Chondrocyte (in vitro differentiated cells): ENCODE results near the gene NR4A1. TPM values are rescaled to one million over a fixed set of nuclear protein-coding genes. Genes with fewer than 3 reads are reported as not detected.

Experiments used
- DNase-seq: peaks from one replicate; pipeline ENCODE4 v3.0.0; 2021; ENCODE audit warnings: mixed read lengths, low spot score
- H3K27ac Mint-ChIP-seq: one replicate; pipeline ENCODE4 v1.8.0; 2021; ENCODE audit warnings: mild to moderate bottlenecking, moderate library complexity, mixed read lengths; ENCODE audit not compliant: unreplicated experiment
- H3K27me3 Mint-ChIP-seq: 2 replicates; pipeline ENCODE4 v1.8.0; 2021; ENCODE audit warnings: low read depth, mixed read lengths
- H3K36me3 Mint-ChIP-seq: 2 replicates; pipeline ENCODE4 v1.8.0; 2021; ENCODE audit warnings: low read depth, mixed read lengths
- H3K4me1 Mint-ChIP-seq: 2 replicates; pipeline ENCODE4 v1.8.0; 2021; ENCODE audit warnings: low read depth, mild to moderate bottlenecking, mixed read lengths
- H3K4me3 Mint-ChIP-seq: one replicate; pipeline ENCODE4 v1.8.0; 2021; ENCODE audit warnings: mild to moderate bottlenecking, moderate library complexity, mixed read lengths; ENCODE audit not compliant: unreplicated experiment
- H3K9me3 Mint-ChIP-seq: 2 replicates; pipeline ENCODE4 v1.8.0; 2021; ENCODE audit warnings: low read depth, mixed read lengths
- total RNA-seq: library from RNA; stranded (reverse); gene quantifications from 3 replicates; pipeline ENCODE4 v1.2.1, GENCODE V29; 2021
- TF ChIP-seq, protein P1 (sequence below): fragments of 200-600 bp; sonication (generic); IDR thresholded peaks from 2 replicates; pipeline ENCODE4 v1.5.0; 2021; ENCODE audit warnings: antibody characterized with exemption, mild to moderate bottlenecking, moderate library complexity

Gene NR4A1
- total RNA-seq, 1 donor from 2014 or later, result 7.3 TPM

DNA sequence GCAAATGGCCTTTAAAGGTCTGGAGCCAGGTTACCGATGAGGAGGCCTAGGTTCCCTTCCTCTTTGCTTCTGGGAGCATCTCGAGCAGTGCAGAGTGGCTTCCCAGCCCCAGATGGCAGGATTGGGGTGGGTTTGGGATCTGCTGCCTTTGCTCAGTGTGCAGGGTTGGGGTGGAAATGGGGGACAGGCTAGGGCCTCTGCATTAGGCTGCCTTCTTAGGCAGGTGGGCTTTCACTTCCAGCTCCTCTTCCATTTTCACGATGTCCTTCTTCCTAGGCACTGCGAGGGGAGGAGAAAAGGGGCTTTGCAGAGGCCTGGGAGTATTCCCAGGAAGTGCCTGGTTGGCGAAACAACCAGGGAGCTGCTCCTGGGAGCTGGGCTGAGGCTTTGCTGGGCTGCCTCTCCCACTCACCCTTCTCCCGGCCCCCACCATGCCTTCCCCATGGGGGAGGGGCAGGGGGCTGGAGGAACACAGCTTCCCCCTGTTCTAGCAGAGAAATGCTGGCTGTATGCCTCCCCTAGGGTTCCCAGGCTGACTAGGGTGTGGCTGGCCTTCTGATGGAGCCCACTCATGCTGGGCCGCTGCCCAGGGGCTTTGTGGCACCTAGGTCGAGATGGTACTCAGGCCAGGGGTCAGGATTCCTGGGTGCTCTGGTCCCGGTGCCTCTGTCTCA, 2.4 kb downstream of the NR4A1 start:
- H3K4me1 Mint-ChIP-seq, result peaks cover 25% of the 10 kb centered on the region
- no peak overlapping the region for H3K27ac Mint-ChIP-seq
- no peak for DNase-seq
- no peaks in the 10 kb centered on the region for H3K9me3 Mint-ChIP-seq
- H3K27me3 Mint-ChIP-seq, result no peaks in the 10 kb centered on the region
- H3K36me3 Mint-ChIP-seq, result peaks cover 3% of the 10 kb centered on the region
- H3K4me3 Mint-ChIP-seq, result no peak overlapping the region
- TF ChIP-seq, protein P1, sequence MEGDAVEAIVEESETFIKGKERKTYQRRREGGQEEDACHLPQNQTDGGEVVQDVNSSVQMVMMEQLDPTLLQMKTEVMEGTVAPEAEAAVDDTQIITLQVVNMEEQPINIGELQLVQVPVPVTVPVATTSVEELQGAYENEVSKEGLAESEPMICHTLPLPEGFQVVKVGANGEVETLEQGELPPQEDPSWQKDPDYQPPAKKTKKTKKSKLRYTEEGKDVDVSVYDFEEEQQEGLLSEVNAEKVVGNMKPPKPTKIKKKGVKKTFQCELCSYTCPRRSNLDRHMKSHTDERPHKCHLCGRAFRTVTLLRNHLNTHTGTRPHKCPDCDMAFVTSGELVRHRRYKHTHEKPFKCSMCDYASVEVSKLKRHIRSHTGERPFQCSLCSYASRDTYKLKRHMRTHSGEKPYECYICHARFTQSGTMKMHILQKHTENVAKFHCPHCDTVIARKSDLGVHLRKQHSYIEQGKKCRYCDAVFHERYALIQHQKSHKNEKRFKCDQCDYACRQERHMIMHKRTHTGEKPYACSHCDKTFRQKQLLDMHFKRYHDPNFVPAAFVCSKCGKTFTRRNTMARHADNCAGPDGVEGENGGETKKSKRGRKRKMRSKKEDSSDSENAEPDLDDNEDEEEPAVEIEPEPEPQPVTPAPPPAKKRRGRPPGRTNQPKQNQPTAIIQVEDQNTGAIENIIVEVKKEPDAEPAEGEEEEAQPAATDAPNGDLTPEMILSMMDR, result no peak

DNA sequence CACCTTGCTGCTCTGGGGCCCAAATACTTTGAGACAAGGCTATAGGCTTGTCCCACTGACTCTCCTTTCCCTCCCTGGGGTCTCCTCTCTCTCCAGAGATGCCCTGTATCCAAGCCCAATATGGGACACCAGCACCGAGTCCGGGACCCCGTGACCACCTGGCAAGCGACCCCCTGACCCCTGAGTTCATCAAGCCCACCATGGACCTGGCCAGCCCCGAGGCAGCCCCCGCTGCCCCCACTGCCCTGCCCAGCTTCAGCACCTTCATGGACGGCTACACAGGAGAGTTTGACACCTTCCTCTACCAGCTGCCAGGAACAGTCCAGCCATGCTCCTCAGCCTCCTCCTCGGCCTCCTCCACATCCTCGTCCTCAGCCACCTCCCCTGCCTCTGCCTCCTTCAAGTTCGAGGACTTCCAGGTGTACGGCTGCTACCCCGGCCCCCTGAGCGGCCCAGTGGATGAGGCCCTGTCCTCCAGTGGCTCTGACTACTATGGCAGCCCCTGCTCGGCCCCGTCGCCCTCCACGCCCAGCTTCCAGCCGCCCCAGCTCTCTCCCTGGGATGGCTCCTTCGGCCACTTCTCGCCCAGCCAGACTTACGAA, 3.1 kb downstream of the NR4A1 start:
- Mint-ChIP-seq H3K4me3 (no peak overlapping the region), H3K36me3 (peaks cover 3% of the 10 kb centered on the region), H3K4me1 (peaks cover 23% of the 10 kb centered on the region), H3K9me3 (no peaks in the 10 kb centered on the region), H3K27ac (no peak overlapping the region), H3K27me3 (no peaks in the 10 kb centered on the region)
- TF ChIP-seq, protein P1, result no peak
- DNase-seq, result no peak

DNA sequence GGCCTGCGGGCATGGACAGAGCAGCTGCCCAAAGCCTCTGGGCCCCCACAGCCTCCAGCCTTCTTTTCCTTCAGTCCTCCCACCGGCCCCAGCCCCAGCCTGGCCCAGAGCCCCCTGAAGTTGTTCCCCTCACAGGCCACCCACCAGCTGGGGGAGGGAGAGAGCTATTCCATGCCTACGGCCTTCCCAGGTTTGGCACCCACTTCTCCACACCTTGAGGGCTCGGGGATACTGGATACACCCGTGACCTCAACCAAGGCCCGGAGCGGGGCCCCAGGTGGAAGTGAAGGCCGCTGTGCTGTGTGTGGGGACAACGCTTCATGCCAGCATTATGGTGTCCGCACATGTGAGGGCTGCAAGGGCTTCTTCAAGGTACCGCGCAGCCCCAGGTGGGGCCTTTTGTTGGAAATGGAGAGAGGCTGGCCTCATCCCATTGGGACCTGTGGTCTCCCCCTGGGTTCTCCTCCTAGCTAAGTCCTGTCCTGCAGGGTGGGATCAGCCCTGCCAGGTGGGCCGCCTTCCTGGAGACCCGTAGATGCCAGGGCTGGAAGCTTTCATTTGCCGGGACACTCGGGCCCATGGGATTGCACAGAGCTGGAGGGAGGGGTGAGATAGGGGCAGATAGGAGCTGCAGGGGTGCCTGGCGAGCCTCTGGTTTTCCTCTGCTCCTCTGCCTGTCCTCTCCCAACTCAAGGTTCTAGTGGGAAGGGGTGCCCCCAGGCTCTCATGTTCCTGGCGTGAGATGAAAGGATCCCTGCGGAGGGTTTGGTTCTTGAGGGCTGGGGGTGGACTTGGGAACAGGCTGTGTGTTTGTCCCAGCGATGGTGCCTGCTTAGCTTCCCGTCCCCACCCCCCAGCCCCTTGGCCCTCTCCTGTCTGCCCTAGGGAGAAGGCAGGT, 3.8 kb downstream of the NR4A1 start:
- peaks cover 15% of the 10 kb centered on the region for H3K4me1 Mint-ChIP-seq
- H3K27ac Mint-ChIP-seq, result no peak overlapping the region
- H3K4me3 Mint-ChIP-seq, result no peak overlapping the region
- no peaks in the 10 kb centered on the region for H3K27me3 Mint-ChIP-seq
- no peaks in the 10 kb centered on the region for H3K9me3 Mint-ChIP-seq
- TF ChIP-seq, protein P1, result no peak
- H3K36me3 Mint-ChIP-seq, result peaks cover 3% of the 10 kb centered on the region
- no peak for DNase-seq

DNA sequence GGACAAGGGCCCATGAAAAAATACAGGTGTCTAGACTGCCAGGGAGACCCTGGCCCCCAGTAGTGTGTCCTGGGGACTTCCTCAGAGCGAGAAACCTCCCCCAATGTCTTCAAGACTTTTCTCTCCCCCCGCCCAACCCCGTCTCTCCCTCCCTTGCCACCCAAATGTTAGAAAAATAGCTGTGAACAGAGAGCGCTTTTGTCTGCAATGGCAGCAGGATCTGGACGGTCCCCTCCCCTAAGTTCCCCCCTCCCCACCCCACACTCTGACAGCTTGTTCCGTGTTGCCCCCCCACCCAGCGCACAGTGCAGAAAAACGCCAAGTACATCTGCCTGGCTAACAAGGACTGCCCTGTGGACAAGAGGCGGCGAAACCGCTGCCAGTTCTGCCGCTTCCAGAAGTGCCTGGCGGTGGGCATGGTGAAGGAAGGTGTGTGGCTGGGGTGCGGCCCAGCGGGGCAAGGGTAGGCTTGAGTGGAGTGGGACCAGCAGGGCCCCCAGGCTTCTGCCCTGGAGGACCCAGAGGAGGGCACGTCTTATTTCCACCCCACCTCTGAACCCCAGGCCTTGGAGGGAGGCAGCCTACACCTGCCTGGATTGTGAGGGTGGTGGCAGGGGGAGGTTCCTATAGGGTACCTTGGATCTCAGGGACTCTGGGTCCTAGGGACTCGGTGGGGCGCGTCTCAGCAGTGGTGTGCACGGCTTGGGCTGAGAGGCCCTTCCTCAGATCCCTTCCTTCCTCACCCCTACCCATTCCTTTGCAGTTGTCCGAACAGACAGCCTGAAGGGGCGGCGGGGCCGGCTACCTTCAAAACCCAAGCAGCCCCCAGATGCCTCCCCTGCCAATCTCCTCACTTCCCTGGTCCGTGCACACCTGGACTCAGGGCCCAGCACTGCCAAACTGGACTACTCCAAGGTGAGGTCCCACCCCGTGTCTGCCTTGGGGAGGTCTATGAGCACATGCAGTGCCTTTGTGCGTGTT, 4.8 kb downstream of the NR4A1 start:
- Mint-ChIP-seq H3K27me3 (no peaks in the 10 kb centered on the region), H3K4me1 (peaks cover 9% of the 10 kb centered on the region), H3K4me3 (no peak overlapping the region), H3K36me3 (peaks cover 3% of the 10 kb centered on the region), H3K9me3 (no peaks in the 10 kb centered on the region), H3K27ac (no peak overlapping the region)
- TF ChIP-seq, protein P1, result no peak
- DNase-seq, result no peak
